SK-N-SH treated with all-trans-retinoic acid at 6 μM for 48 hours (cell line): Measurements from ENCODE around the gene ARSG.

ENCODE experiments used
- ATAC-seq: fragments of 200-7000 bp; cut with Tn5 transposase; 3 replicates; pipeline ENCODE4 v1.9.1; 2020; ENCODE audit warnings: mild to moderate bottlenecking, moderate library complexity
- ARNTL ChIP-seq: fragments of 450-650 bp; formaldehyde crosslinking; IDR thresholded peaks from 2 replicates; pipeline ENCODE4 v1.5.0; 2020; ENCODE audit warnings: low read depth, mild to moderate bottlenecking, moderate library complexity, borderline replicate concordance
- BACH2 ChIP-seq: fragments of 250-450 bp; sonication (Bioruptor Pico); IDR thresholded peaks from 2 replicates; pipeline ENCODE4 v1.9.0; 2021; ENCODE audit warnings: mild to moderate bottlenecking, borderline replicate concordance
- CREB5 ChIP-seq: fragments of 250-450 bp; sonication (Bioruptor Pico); IDR thresholded peaks from 2 replicates; pipeline ENCODE4 v1.5.1; 2020; ENCODE audit warnings: low read depth, mild to moderate bottlenecking, moderate library complexity
- CSDC2 ChIP-seq: fragments of 250-450 bp; sonication (Bioruptor Pico); IDR thresholded peaks from 2 replicates; pipeline ENCODE4 v1.5.0; 2020; ENCODE audit warnings: mild to moderate bottlenecking, moderate library complexity
- CSRNP3 ChIP-seq: fragments of 250-450 bp; sonication (Bioruptor Pico); IDR thresholded peaks from 2 replicates; pipeline ENCODE4 v1.5.1; 2021; ENCODE audit warnings: mild to moderate bottlenecking, moderate library complexity
- ESRRG ChIP-seq: fragments of 250-450 bp; sonication (Bioruptor Pico); IDR thresholded peaks from 2 replicates; pipeline ENCODE4 v1.6.1; 2021; ENCODE audit warnings: mild to moderate bottlenecking
- GLIS3 ChIP-seq: fragments of 250-450 bp; sonication (Bioruptor Pico); IDR thresholded peaks from 2 replicates; pipeline ENCODE4 v1.5.0; 2020; ENCODE audit warnings: mild to moderate bottlenecking, moderate library complexity
- ISL1 ChIP-seq: fragments of 250-450 bp; sonication (Bioruptor Pico); IDR thresholded peaks from 2 replicates; pipeline ENCODE4 v2.1.2; 2022; ENCODE audit warnings: mild to moderate bottlenecking, moderate library complexity
- OSR1 ChIP-seq: fragments of 250-450 bp; sonication (Bioruptor Pico); IDR thresholded peaks from 2 replicates; pipeline ENCODE4 v1.8.0; 2022; ENCODE audit warnings: moderate library complexity, mild to moderate bottlenecking, inconsistent platforms
- PATZ1 ChIP-seq: fragments of 250-450 bp; sonication (Bioruptor Pico); IDR thresholded peaks from 2 replicates; pipeline ENCODE4 v1.8.0; 2020; ENCODE audit warnings: mild to moderate bottlenecking, moderate library complexity, borderline replicate concordance
- POU6F1 ChIP-seq: fragments of 250-450 bp; sonication (Bioruptor Pico); IDR thresholded peaks from 2 replicates; pipeline ENCODE4 v1.8.0; 2021; ENCODE audit warnings: low read depth, mild to moderate bottlenecking, moderate library complexity, borderline replicate concordance
- PPARA ChIP-seq: fragments of 250-450 bp; sonication (Bioruptor Pico); IDR thresholded peaks from 2 replicates; pipeline ENCODE4 v1.5.0; 2020; ENCODE audit warnings: mild to moderate bottlenecking, borderline replicate concordance
- RARB ChIP-seq: fragments of 250-450 bp; sonication (Bioruptor Pico); IDR thresholded peaks from 2 replicates; pipeline ENCODE4 v1.8.0; 2021; ENCODE audit warnings: mild to moderate bottlenecking, moderate library complexity
- SNAI2 ChIP-seq: fragments of 250-450 bp; sonication (Bioruptor Pico); IDR thresholded peaks from 2 replicates; pipeline ENCODE4 v1.5.0; 2020; ENCODE audit warnings: mild to moderate bottlenecking, moderate library complexity
- TCF4 ChIP-seq: fragments of 250-450 bp; sonication (Bioruptor Pico); IDR thresholded peaks from 2 replicates; pipeline ENCODE4 v1.8.0; 2021; ENCODE audit warnings: mild to moderate bottlenecking, moderate library complexity, borderline replicate concordance
- TOX ChIP-seq: fragments of 250-450 bp; sonication (Bioruptor Pico); IDR thresholded peaks from 2 replicates; pipeline ENCODE4 v1.8.0; 2021; ENCODE audit warnings: mild to moderate bottlenecking, moderate library complexity, borderline replicate concordance
- TSHZ2 ChIP-seq: fragments of 250-450 bp; sonication (Bioruptor Pico); IDR thresholded peaks from 2 replicates; pipeline ENCODE4 v1.5.0; 2020; ENCODE audit warnings: mild to moderate bottlenecking, moderate library complexity
- ZC3H10 ChIP-seq: fragments of 250-450 bp; sonication (Bioruptor Pico); IDR thresholded peaks from 2 replicates; pipeline ENCODE4 v1.5.1; 2021; ENCODE audit warnings: mild to moderate bottlenecking, moderate library complexity
- ZFP3 ChIP-seq: fragments of 250-450 bp; sonication (Bioruptor Pico); IDR thresholded peaks from 2 replicates; pipeline ENCODE4 v1.5.0; 2020; ENCODE audit warnings: mild to moderate bottlenecking, moderate library complexity
- ZFP30 ChIP-seq: fragments of 450-650 bp; formaldehyde crosslinking; IDR thresholded peaks from 2 replicates; pipeline ENCODE4 v1.5.0; 2022; ENCODE audit warnings: mild to moderate bottlenecking, moderate library complexity
- ZNF565 ChIP-seq: fragments of 450-650 bp; formaldehyde crosslinking; conservative IDR thresholded peaks from 2 replicates; pipeline ENCODE4 v1.5.0; 2020; ENCODE audit warnings: low read depth, mild to moderate bottlenecking, moderate library complexity
- ZNF8 ChIP-seq: fragments of 450-650 bp; formaldehyde crosslinking; IDR thresholded peaks from 2 replicates; pipeline ENCODE4 v1.5.0; 2020; ENCODE audit warnings: mild to moderate bottlenecking, moderate library complexity

The ARSG gene

GRCh38 chr17:68319410-68320162 lies 28.3 kb downstream of the ARSG start:
- TF ChIP-seq ZNF8 (CRISPR knock-in tag): no peak
- TF ChIP-seq POU6F1 (CRISPR knock-in tag): no peak
- no peak for TF ChIP-seq PATZ1
- TF ChIP-seq ARNTL (CRISPR knock-in tag): no peak
- no peak for TF ChIP-seq PPARA (CRISPR knock-in tag)
- TF ChIP-seq OSR1 (CRISPR knock-in tag): no peak
- no peak for TF ChIP-seq ISL1
- TF ChIP-seq TOX (CRISPR knock-in tag): no peak
- TF ChIP-seq BACH2 (CRISPR knock-in tag): no peak
- no peak for TF ChIP-seq ZNF565
- TF ChIP-seq CSDC2: no peak
- TF ChIP-seq SNAI2 (CRISPR knock-in tag): no peak
- TF ChIP-seq CSRNP3 (CRISPR knock-in tag): no peak
- no peak for TF ChIP-seq RARB (CRISPR knock-in tag)
- no peak for TF ChIP-seq ZFP3
- no peak for TF ChIP-seq GLIS3 (CRISPR knock-in tag)
- TF ChIP-seq ZC3H10 (CRISPR knock-in tag): no peak
- no peak for TF ChIP-seq ZFP30
- TF ChIP-seq, all 23 proteins: peak for 0
- ATAC-seq: no peak

GRCh38 chr17:68320311-68320865 lies 29.1 kb downstream of the ARSG start:
- no peak for ATAC-seq

GRCh38 chr17:68320943-68321555 lies 29.8 kb downstream of the ARSG start:
- ATAC-seq: no peak
- TF ChIP-seq TSHZ2 (CRISPR knock-in tag) (no peak), RARB (CRISPR knock-in tag) (no peak), PPARA (CRISPR knock-in tag) (no peak), ZFP3 (no peak), CREB5 (CRISPR knock-in tag) (no peak), ZNF8 (CRISPR knock-in tag) (no peak)

More at GRCh38 chr17:68320311-68320865, 29.1 kb downstream of the ARSG start:
- no peak for TF ChIP-seq RARB (CRISPR knock-in tag)
- TF ChIP-seq ZFP3: no peak
- no peak for TF ChIP-seq ZFP30
- TF ChIP-seq ESRRG (CRISPR knock-in tag): no peak
- no peak for TF ChIP-seq ZNF565
- no peak for TF ChIP-seq PATZ1
- TF ChIP-seq TCF4: no peak
- no peak for TF ChIP-seq ISL1
- no peak for TF ChIP-seq GLIS3 (CRISPR knock-in tag)
- TF ChIP-seq BACH2 (CRISPR knock-in tag): no peak
